Measurements from ENCODE around the gene MAP3K12.

DNA sequence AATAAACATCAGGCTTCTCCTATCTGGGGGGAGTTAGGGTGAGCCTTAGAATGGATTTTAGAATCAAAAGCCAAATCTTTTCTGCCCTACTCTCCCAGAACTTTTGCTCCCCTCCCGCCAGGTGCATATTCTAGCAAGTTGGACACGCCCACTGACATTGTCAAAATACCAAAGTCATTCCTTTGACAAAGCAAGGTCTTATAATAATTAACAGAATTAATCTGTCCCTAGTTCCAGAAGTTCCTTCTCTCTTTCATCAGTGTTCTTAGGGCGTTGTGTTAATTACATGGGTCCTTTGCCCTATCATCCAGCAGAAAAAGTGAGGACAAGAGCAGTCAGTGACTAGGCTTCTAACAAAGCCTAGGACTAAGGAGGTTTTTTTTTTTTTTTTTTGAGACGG lies 55.3 kb downstream of the MAP3K12 start:
- no peak for TF ChIP-seq EZH2 (IDR thresholded peaks at IDR 0.05; ENCODE audit: low read depth, low read length, severe bottlenecking)
- TF ChIP-seq, protein P1, sequence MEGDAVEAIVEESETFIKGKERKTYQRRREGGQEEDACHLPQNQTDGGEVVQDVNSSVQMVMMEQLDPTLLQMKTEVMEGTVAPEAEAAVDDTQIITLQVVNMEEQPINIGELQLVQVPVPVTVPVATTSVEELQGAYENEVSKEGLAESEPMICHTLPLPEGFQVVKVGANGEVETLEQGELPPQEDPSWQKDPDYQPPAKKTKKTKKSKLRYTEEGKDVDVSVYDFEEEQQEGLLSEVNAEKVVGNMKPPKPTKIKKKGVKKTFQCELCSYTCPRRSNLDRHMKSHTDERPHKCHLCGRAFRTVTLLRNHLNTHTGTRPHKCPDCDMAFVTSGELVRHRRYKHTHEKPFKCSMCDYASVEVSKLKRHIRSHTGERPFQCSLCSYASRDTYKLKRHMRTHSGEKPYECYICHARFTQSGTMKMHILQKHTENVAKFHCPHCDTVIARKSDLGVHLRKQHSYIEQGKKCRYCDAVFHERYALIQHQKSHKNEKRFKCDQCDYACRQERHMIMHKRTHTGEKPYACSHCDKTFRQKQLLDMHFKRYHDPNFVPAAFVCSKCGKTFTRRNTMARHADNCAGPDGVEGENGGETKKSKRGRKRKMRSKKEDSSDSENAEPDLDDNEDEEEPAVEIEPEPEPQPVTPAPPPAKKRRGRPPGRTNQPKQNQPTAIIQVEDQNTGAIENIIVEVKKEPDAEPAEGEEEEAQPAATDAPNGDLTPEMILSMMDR (IDR thresholded peaks at IDR 0.05; ENCODE audit: control extremely low read depth in 1 of 3, insufficient read depth in 1 of 3, low read depth in 1 of 3, low read length in 3 of 3) = no peak
- TF ChIP-seq BACH1 (IDR thresholded peaks at IDR 0.05; ENCODE audit: low read length) = no peak
- TF ChIP-seq POLR2A (IDR thresholded peaks at IDR 0.05; ENCODE audit: control extremely low read depth in 1 of 2, low read depth in 2 of 2, low read length in 2 of 2) = no peak
- no peak for TF ChIP-seq TEAD4 (IDR thresholded peaks at IDR 0.05; ENCODE audit: low read depth, low read length)
- no peak for TF ChIP-seq SP2 (IDR thresholded peaks at IDR 0.05; ENCODE audit: low read length)
- no peak for TF ChIP-seq RXRA (IDR thresholded peaks at IDR 0.05; ENCODE audit: insufficient read depth, low read depth, low read length)
- no peak for TF ChIP-seq CHD2 (IDR thresholded peaks at IDR 0.05; ENCODE audit: low read length)
- no peak for TF ChIP-seq TAF1 (IDR thresholded peaks at IDR 0.05; ENCODE audit: low read depth, low read length)
- no peak for TF ChIP-seq YY1 (IDR thresholded peaks at IDR 0.05; ENCODE audit: low read depth, low read length)
- TF ChIP-seq HDAC6 (IDR thresholded peaks at IDR 0.05; ENCODE audit: low read depth, low read length) = no peak
- no peak for TF ChIP-seq GABPA (IDR thresholded peaks at IDR 0.05; ENCODE audit: borderline replicate concordance, insufficient read depth, low read length)
- TF ChIP-seq SIN3A (conservative IDR thresholded peaks at IDR 0.05 in 1 of 2, IDR thresholded peaks at IDR 0.05 in 1 of 2; ENCODE audit: low read depth in 1 of 2, low read length in 2 of 2) = no peak
